HFFc6 (cell line): ENCODE data around the gene REEP1. TPM values are rescaled to one million over a fixed set of nuclear protein-coding genes. Genes with fewer than 3 reads are reported as not detected.

Source experiments
- DNase-seq: peaks from one replicate; pipeline ENCODE4 v3.0.0-alpha.2; 2018
- H3K27ac Mint-ChIP-seq: 2 replicates; pipeline ENCODE4 v1.8.0; 2020; ENCODE audit warnings: mild to moderate bottlenecking, mixed read lengths
- H3K27me3 Mint-ChIP-seq: 2 replicates; pipeline ENCODE4 v1.8.0; 2021; ENCODE audit warnings: mild to moderate bottlenecking, moderate library complexity, mixed read lengths; ENCODE audit not compliant: insufficient read depth
- H3K36me3 Mint-ChIP-seq: 2 replicates; pipeline ENCODE4 v1.8.0; 2021; ENCODE audit warnings: low read depth, mixed read lengths
- H3K4me1 Mint-ChIP-seq: 2 replicates; pipeline ENCODE4 v1.8.0; 2020; ENCODE audit warnings: low read depth, mixed read lengths
- H3K4me3 Mint-ChIP-seq: 2 replicates; pipeline ENCODE4 v1.8.0; 2020; ENCODE audit warnings: mild to moderate bottlenecking, moderate library complexity, mixed read lengths
- H3K9me3 Mint-ChIP-seq: 2 replicates; pipeline ENCODE4 v1.8.0; 2020; ENCODE audit warnings: mild to moderate bottlenecking, mixed read lengths
- total RNA-seq, 6 experiments: library from RNA; stranded (reverse); fragmentation: NEBNext Ultra II Directional; extraction: Animal tissue kit (Norgen Biotek cat#: 25700); gene quantifications; 2 replicates in 1 of 6; 3 replicates in 5 of 6; pipeline ENCODE4 v1.2.3, GENCODE V29; 2021
- TF ChIP-seq, protein P1 (sequence below): fragments of 200-600 bp; sonication (generic); IDR thresholded peaks from 2 replicates; pipeline ENCODE4 v1.5.0; 2021; ENCODE audit warnings: antibody characterized with exemption, mild to moderate bottlenecking

Gene REEP1
- total RNA-seq, 6 experiments from 2014 or later = 0.07 to 0.23 (median 0.15) TPM

DNA sequence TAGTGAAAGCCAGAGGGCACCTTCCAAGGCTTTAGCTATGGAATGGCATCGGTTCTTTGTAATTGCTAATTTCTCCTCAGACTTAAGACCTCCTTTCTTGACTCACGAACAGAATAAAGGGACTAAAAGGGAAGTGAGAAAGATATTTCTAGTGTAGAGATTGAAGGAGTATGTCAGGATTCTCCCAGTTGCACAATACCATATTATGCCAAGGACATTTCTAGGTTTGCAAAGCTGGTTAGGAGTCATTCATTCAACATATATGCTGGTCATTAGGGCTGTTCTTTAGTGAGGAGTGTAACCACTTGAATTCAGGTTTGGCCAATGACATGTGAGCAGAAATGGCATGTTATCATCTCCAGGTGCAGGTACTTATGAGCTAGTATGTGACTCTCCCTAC lies 7.4 kb downstream of the REEP1 start:
- no peaks in the 10 kb centered on the region for H3K36me3 Mint-ChIP-seq
- H3K27me3 Mint-ChIP-seq = peaks cover 56% of the 10 kb centered on the region
- TF ChIP-seq, protein P1, sequence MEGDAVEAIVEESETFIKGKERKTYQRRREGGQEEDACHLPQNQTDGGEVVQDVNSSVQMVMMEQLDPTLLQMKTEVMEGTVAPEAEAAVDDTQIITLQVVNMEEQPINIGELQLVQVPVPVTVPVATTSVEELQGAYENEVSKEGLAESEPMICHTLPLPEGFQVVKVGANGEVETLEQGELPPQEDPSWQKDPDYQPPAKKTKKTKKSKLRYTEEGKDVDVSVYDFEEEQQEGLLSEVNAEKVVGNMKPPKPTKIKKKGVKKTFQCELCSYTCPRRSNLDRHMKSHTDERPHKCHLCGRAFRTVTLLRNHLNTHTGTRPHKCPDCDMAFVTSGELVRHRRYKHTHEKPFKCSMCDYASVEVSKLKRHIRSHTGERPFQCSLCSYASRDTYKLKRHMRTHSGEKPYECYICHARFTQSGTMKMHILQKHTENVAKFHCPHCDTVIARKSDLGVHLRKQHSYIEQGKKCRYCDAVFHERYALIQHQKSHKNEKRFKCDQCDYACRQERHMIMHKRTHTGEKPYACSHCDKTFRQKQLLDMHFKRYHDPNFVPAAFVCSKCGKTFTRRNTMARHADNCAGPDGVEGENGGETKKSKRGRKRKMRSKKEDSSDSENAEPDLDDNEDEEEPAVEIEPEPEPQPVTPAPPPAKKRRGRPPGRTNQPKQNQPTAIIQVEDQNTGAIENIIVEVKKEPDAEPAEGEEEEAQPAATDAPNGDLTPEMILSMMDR = no peak
- no peaks in the 10 kb centered on the region; the same call in 1 of the 2 replicates for H3K9me3 Mint-ChIP-seq
- DNase-seq = no peak
- no peak overlapping the region for H3K4me3 Mint-ChIP-seq
- no peaks in the 10 kb centered on the region for H3K4me1 Mint-ChIP-seq
- H3K27ac Mint-ChIP-seq = no peak overlapping the region

DNA sequence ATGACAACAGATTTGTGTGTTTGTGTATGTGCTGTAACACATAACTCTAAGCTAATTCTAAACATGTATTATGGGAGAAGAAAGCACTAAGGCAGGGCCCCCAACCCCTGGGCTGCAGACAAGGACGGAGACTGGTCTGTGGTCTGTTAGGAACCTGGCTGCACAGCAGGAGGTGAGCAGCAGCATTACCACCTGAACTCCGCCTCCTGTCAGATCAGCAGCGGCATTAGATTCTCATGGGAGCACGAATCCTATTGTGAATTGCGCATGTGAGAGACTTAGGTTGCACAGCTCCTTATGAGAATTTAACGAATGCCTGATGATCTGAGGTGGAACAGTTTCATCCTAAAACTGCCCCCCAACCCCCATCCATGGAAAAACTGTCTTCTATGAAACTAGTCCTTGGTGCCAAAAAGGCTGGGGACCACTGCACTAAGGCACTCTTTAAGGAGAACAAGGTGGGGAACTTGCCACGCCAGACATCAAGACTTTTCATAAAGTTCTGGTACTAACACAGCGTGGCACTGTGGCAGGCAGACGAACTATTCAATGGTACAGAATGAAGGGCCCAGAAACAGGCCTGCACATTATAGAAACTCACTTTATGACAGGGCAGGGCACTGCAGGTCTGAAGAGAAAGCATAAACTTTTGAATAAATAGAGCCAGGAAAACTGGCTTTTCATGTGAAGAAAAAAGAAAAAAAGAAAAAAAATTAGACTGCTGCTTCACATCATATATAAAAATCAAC lies 14.0 kb downstream of the REEP1 start:
- peaks cover 40% of the 10 kb centered on the region for H3K27me3 Mint-ChIP-seq
- TF ChIP-seq, protein P1 = no peak
- no peaks in the 10 kb centered on the region for H3K4me1 Mint-ChIP-seq
- no peak overlapping the region for H3K4me3 Mint-ChIP-seq
- H3K36me3 Mint-ChIP-seq = no peaks in the 10 kb centered on the region
- no peak overlapping the region for H3K27ac Mint-ChIP-seq
- H3K9me3 Mint-ChIP-seq = no peaks in the 10 kb centered on the region
- no peak for DNase-seq

DNA sequence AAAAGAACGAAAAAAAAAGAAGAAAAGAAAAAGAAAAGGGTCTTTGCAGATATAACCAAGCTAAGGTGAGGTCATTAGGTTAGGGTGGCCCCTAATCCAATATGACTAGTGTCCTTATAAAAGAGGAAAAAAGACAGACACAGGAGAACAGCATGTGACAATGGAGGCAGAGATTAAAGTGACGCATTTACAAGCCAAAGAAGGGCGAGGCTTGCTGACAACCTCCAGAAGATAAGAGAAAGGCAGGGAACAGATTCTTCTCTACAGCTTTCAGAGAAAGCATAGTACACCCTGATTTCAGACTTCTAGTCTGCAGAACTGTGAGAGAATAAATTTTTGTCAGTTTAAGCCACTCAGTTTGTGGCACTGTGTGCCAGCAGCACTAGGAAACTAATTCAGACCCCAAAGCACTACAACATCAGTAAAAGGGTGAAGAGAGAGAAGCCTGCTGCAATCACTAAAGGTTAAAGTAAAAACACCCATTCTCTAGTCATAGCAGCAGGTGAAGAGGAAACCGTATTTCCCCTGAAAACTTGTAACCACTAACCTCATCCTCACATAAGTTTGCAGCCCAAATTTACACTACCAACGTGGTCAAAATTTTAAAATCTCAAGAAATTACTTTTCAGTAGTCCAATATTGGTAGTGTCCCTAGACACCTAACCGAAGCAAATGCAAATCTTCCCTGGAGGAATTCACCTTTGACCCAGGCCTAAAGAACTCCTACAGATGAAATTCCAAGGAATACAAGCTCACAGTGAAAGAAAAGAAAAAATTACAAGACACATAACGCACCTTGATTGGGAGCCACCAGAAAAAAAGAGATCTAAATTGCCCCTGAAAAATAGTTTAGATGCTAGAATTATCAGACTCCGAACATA lies 17.5 kb downstream of the REEP1 start:
- H3K4me1 Mint-ChIP-seq = no peaks in the 10 kb centered on the region
- no peaks in the 10 kb centered on the region for H3K9me3 Mint-ChIP-seq

DNA sequence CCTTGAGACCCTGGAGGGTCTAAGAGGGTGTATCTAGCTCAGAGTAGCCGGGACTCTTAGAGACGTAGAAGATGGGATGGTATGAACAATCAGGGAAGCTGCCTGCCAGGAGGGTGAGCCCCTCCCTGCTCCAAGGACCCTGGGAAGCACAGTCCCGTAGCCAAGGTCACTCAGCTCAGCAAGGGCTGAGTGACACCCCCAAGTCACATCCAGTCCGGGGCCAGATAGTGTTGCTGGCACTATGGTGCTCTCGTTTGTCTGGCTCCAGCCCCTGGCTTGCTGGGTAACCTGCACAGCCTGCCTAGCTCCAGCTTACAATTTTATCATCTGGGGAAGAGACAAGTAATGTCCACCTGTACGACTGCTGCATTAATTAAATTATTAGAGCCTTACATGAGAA lies 22.3 kb downstream of the REEP1 start:
- H3K27me3 Mint-ChIP-seq = peaks cover 38% of the 10 kb centered on the region
- H3K27ac Mint-ChIP-seq = no peak overlapping the region
- H3K4me3 Mint-ChIP-seq = no peak overlapping the region
- DNase-seq = no peak
- no peaks in the 10 kb centered on the region for H3K36me3 Mint-ChIP-seq
- no peaks in the 10 kb centered on the region for H3K4me1 Mint-ChIP-seq
- H3K9me3 Mint-ChIP-seq = no peaks in the 10 kb centered on the region
- TF ChIP-seq, protein P1 = no peak

More for the DNA sequence above, 17.5 kb downstream of the REEP1 start:
- Mint-ChIP-seq H3K4me3 (no peak overlapping the region), H3K27ac (no peak overlapping the region), H3K27me3 (peaks cover 36% of the 10 kb centered on the region), H3K36me3 (no peaks in the 10 kb centered on the region)
- TF ChIP-seq, protein P1 = no peak
- no peak for DNase-seq

DNA sequence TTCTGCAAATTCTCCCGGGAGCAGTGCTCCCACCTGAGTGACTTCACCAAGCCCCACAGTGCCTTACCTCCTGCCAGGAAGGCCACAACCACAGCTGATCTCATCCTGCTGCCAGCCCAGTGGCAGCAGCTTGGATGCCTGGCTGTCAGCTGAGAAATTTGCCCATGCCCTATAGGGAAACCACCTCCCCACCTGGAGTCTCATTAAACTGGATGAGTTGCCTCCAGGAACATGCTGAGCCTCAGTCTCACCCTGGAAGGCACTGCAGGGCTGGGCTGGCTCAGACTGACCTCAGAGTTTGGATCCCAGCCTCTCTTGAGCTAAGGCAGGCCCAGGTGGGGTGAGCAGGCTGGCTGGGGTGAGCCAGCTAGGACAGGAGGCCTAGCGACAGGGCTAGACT lies 23.3 kb downstream of the REEP1 start:
- Mint-ChIP-seq H3K9me3 (no peaks in the 10 kb centered on the region), H3K4me3 (no peak overlapping the region), H3K27me3 (peaks cover 37% of the 10 kb centered on the region), H3K36me3 (no peaks in the 10 kb centered on the region), H3K4me1 (no peaks in the 10 kb centered on the region), H3K27ac (no peak overlapping the region)
- no peak for DNase-seq
- TF ChIP-seq, protein P1 = no peak
